Mammary epithelial cell (primary cell): ENCODE results near the gene MEGF6.

Experiments used
- CTCF ChIP-seq, 2 donors: IDR thresholded peaks in 1 of 2; conservative IDR thresholded peaks in 1 of 2; 2 replicates each; pipeline ENCODE4 v1.5.1; 2011 to 2012; ENCODE audit warnings: inconsistent platforms in 2 of 2, low read length in 2 of 2, mild to moderate bottlenecking in 2 of 2, control low read depth in 1 of 2, low read depth in 1 of 2; ENCODE audit not compliant: insufficient read depth in 1 of 2; ENCODE audit errors: extremely low read depth in 1 of 2
- EZH2 ChIP-seq: IDR thresholded peaks from 2 replicates; pipeline ENCODE4 v1.6.1; 2012; ENCODE audit warnings: low read length, inconsistent platforms, borderline replicate concordance

- TF ChIP-seq CTCF (conservative IDR thresholded peaks at IDR 0.05 in 1 of 2, IDR thresholded peaks at IDR 0.05 in 1 of 2; ENCODE audit: extremely low read depth in 1 of 2, insufficient read depth in 1 of 2, low read depth in 1 of 2, low read length in 2 of 2) (no peak), EZH2 (no peak)
Observed at GRCh38 chr1:3515272-3515671, 96.0 kb downstream of the MEGF6 start.
